Activated naive CD8-positive, alpha-beta T cell treated with anti-CD3 and anti-CD28 coated beads, Interleukin-2, amount 10 ng/mL, durations not matched to agents 7 days and 5 days (primary cell): ENCODE results near the gene OSTM1. TPM values are rescaled to one million over a fixed set of nuclear protein-coding genes. Genes with fewer than 3 reads are reported as not detected.

Experiments used
- ATAC-seq: fragments of 150-1000 bp; cut with Tn5 transposase; one replicate; pipeline ENCODE4 v1.10.0; 2021; ENCODE audit warnings: low read depth, moderate library complexity
- POLR2A ChIA-PET: fragments of 350-600 bp; sonication (Branson Sonifier 250); formaldehyde crosslinking; loops from one replicate; lab custom pipeline; 2021; ENCODE audit warnings: antibody characterized with exemption; lab: Charles Lee
- DNase-seq: peaks from one replicate; pipeline ENCODE4 v3.0.0; 2021
- H3K27ac Mint-ChIP-seq: one replicate; pipeline ENCODE4 v1.8.0; 2022; ENCODE audit warnings: mild to moderate bottlenecking, mixed read lengths
- H3K27me3 Mint-ChIP-seq: one replicate; pipeline ENCODE4 v1.8.0; 2022; ENCODE audit warnings: mild to moderate bottlenecking, moderate library complexity, mixed read lengths
- H3K36me3 Mint-ChIP-seq: one replicate; pipeline ENCODE4 v1.8.0; 2021; ENCODE audit warnings: mild to moderate bottlenecking, mixed read lengths
- H3K4me1 Mint-ChIP-seq: one replicate; pipeline ENCODE4 v1.8.0; 2021; ENCODE audit warnings: mixed read lengths
- H3K4me3 Mint-ChIP-seq: one replicate; pipeline ENCODE4 v1.8.0; 2022; ENCODE audit warnings: mild to moderate bottlenecking, moderate library complexity, mixed read lengths
- H3K9me3 Mint-ChIP-seq: one replicate; pipeline ENCODE4 v1.8.0; 2021; ENCODE audit warnings: mixed read lengths
- total RNA-seq, 2 experiments: library from RNA; stranded (reverse); gene quantifications; one replicate each; pipeline ENCODE4 v1.2.3, GENCODE V29; 2021

The OSTM1 gene
- total RNA-seq, 2 experiments from 2014 or later: 34.3 to 35.1 TPM

DNA sequence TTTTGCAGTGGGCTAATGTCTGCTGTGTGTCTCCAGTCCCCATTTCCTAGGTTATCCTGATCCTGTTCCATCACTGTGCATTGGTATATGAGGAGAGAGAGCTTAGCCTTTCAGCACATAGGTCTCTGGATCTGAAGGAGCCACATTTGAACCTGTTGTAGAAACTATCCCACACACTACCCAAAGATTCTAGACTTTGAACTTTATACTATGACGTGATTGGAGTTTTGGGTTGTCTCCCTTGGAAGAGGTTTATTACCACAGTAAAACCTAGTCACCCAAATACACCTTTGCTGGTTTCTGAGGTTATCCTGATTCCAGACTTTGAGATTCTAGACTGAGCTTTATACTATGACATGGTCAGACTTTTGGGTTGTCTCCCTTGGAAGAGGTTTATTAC is 8.0 kb upstream of the OSTM1 start:
- Mint-ChIP-seq H3K27ac (no peak overlapping the region), H3K4me1 (peaks cover 3% of the 10 kb centered on the region), H3K9me3 (no peaks in the 10 kb centered on the region), H3K27me3 (peaks cover 41% of the 10 kb centered on the region), H3K36me3 (no peaks in the 10 kb centered on the region), H3K4me3 (no peak overlapping the region)
- POLR2A ChIA-PET: no interaction called here
- DNase-seq (no peak), ATAC-seq (no peak)

DNA sequence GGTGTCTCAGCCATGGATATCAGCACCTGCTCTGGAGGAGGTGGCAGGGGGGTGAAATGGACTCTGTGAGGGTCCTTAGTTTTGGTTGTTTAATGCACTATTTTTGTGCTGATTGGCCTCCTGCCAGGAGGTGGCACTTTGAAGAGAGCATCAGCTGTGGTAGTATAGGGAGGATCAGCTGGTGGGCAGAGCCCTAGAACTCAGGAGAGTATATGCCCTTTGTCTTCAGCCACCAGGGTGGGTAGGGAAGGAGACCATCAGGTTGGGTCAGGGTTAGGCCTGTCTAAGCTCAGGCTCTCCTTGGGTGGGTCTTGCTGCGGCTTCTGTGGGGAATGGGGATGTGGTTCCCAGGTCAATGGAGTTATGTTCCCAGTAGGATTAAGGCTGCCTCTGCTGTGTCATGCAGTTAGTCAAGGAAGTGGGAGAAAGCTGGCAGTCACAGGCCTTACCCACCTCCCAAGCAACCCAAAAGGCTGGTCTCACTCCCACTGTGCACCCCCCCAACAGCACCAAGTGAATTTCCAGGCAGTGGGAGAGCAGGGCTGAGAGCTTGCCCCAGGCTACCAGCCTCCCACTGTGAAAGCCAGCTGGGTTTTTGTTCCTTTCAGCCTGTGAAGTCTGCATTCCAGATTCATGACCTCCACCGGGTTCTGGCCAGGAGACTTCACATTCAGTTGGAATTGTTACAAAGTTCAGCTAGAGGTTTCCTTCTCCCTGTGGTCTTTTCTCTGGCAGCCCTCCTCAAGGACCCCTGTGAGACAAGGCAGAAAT is 5.7 kb upstream of the OSTM1 start:
- ATAC-seq (no peak), DNase-seq (no peak)
- POLR2A ChIA-PET: no interaction called here
- H3K4me3 Mint-ChIP-seq: no peak overlapping the region
- H3K4me1 Mint-ChIP-seq: peaks cover 5% of the 10 kb centered on the region
- H3K27ac Mint-ChIP-seq: no peak overlapping the region
- peaks cover 31% of the 10 kb centered on the region for H3K27me3 Mint-ChIP-seq
- H3K9me3 Mint-ChIP-seq: no peaks in the 10 kb centered on the region
- no peaks in the 10 kb centered on the region for H3K36me3 Mint-ChIP-seq

DNA sequence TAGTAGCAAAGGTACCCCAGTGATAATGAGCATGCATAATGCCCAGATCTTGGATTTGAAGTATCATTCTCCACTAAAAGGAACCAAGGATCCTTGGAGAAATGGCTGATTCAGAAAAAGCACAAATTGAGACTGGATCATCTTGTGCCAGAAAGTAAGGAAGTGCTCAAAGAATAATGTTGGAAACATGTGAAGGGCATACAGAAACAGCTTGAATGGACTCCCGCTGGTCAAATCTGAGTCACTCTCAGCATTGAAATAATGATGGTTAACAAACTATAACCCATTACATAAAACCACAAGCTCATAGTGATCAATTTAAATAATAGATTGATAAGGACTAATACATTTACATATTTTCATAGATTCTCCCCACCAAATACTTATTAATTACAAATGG is 3.6 kb upstream of the OSTM1 start:
- H3K27me3 Mint-ChIP-seq: peaks cover 31% of the 10 kb centered on the region
- POLR2A ChIA-PET: no interaction called here

GRCh38 chr6:108074057-108074358 is 533 bp downstream of the OSTM1 start:
- peak overlapping the region; percentile 76 for H3K27ac Mint-ChIP-seq

More for the DNA sequence above, 3.6 kb upstream of the OSTM1 start:
- Mint-ChIP-seq H3K9me3 (no peaks in the 10 kb centered on the region), H3K27ac (no peak overlapping the region), H3K4me1 (peaks cover 12% of the 10 kb centered on the region), H3K4me3 (no peak overlapping the region), H3K36me3 (peaks cover 2% of the 10 kb centered on the region)
- no peak for DNase-seq
- ATAC-seq: no peak

DNA sequence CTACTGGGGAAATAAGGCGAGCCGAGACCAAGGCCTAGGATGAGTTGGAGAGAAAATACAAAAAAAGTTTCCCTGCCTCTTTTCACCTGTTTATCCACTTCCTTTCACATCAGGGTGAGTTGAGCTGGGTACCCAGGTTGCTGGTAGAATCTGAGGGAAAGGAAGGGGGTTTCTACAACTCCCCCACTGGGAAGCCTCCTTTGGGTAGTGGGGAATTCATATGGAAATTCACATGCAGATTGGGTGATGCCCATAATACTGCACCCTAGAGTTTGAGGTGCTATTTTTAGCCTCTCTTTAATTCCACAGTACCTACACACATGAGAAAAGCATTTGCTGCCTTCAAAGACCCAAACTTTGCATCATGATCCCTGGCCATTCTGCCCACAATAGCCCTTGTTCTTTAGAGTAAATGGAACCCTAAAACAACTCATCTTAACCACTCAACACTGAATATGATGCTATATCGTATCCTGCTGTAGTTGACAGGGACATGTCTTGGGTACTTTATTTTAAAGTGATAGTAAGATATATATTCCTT is 2.7 kb downstream of the OSTM1 start:
- DNase-seq (no peak), ATAC-seq (no peak)
- no peak overlapping the region for H3K27ac Mint-ChIP-seq
- no peak overlapping the region for H3K4me3 Mint-ChIP-seq
- H3K36me3 Mint-ChIP-seq: peaks cover 11% of the 10 kb centered on the region
- H3K9me3 Mint-ChIP-seq: no peaks in the 10 kb centered on the region
- H3K27me3 Mint-ChIP-seq: peaks cover 3% of the 10 kb centered on the region
- POLR2A ChIA-PET: no interaction called here
- peaks cover 20% of the 10 kb centered on the region for H3K4me1 Mint-ChIP-seq

More at GRCh38 chr6:108074057-108074358, 533 bp downstream of the OSTM1 start:
- no peak for DNase-seq
- no peak for ATAC-seq
- Mint-ChIP-seq H3K9me3 (no peaks in the 10 kb centered on the region), H3K27me3 (peaks cover 10% of the 10 kb centered on the region), H3K4me1 (peaks cover 20% of the 10 kb centered on the region), H3K4me3 (peak overlapping the region; percentile 86), H3K36me3 (peaks cover 11% of the 10 kb centered on the region)
- POLR2A ChIA-PET: interaction anchor here (0.7 to 0.9 kb wide), 2 partner anchors 117 to 125 kb away, joined by 3 read pairs; no protein-coding TSS in a partner anchor

GRCh38 chr6:108068618-108069017 is 5.9 kb downstream of the OSTM1 start:
- Mint-ChIP-seq H3K4me1 (peaks cover 13% of the 10 kb centered on the region), H3K9me3 (no peaks in the 10 kb centered on the region), H3K36me3 (peaks cover 12% of the 10 kb centered on the region), H3K4me3 (no peak overlapping the region), H3K27ac (no peak overlapping the region), H3K27me3 (no peaks in the 10 kb centered on the region)
- ATAC-seq (peak; percentile 99), DNase-seq (no peak)
- POLR2A ChIA-PET: no interaction called here

GRCh38 chr6:108068182-108068581 is 6.4 kb downstream of the OSTM1 start:
- Mint-ChIP-seq H3K27ac (no peak overlapping the region), H3K9me3 (no peaks in the 10 kb centered on the region), H3K4me1 (peaks cover 9% of the 10 kb centered on the region), H3K4me3 (no peak overlapping the region), H3K27me3 (no peaks in the 10 kb centered on the region), H3K36me3 (peaks cover 10% of the 10 kb centered on the region)
- ATAC-seq: no peak
- no peak for DNase-seq
- POLR2A ChIA-PET: no interaction called here

DNA sequence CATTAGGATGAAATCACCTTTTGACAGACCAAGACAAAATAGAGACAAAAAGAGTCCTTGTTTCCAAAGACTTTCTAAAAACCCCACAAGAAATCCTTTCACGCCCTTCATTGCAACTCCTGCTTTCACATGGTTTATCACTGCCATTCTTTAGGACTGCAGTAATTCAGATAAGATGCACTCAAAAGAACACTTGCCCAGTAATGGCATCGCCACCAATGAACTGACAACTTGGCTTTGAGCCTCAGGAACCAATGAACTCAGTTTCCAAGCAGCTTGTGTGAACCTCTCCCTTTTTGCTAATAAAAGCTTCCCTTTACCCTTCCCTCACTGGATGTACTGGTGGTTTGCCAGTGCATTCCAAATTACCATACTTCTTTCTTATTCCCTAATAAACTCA is 21.8 kb downstream of the OSTM1 start:
- DNase-seq (no peak), ATAC-seq (no peak)
- Mint-ChIP-seq H3K4me3 (no peak overlapping the region), H3K9me3 (no peaks in the 10 kb centered on the region), H3K4me1 (no peaks in the 10 kb centered on the region), H3K27me3 (no peaks in the 10 kb centered on the region), H3K27ac (no peak overlapping the region), H3K36me3 (peaks cover 1% of the 10 kb centered on the region)
- POLR2A ChIA-PET: no interaction called here

DNA sequence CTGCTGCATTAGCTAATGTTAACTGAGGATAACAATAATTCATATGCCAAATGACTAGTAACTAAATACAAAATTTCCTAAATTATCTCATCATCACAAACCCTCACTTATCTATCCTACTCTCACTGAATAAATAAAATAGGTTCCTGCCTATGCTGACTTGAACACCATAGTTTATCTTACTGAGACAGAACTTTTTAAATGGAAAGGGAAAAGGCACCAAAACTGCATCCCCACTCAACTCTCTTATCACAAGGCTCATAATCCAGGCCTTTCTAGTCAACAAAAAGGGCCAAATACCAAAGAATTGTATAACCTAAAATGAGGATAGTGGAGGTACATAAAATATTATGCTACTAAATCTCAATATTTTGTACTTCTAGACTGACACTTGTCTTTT is 23.1 kb downstream of the OSTM1 start:
- Mint-ChIP-seq H3K9me3 (no peaks in the 10 kb centered on the region), H3K4me1 (no peaks in the 10 kb centered on the region), H3K36me3 (peaks cover 4% of the 10 kb centered on the region), H3K27me3 (no peaks in the 10 kb centered on the region), H3K4me3 (no peak overlapping the region), H3K27ac (no peak overlapping the region)
- POLR2A ChIA-PET: no interaction called here
- no peak for ATAC-seq
- DNase-seq: no peak

- Mint-ChIP-seq H3K36me3 (peaks cover 14% of the 10 kb centered on the region), H3K27ac (no peak overlapping the region), H3K27me3 (no peaks in the 10 kb centered on the region), H3K4me3 (no peak overlapping the region), H3K9me3 (no peaks in the 10 kb centered on the region), H3K4me1 (no peaks in the 10 kb centered on the region)
- ATAC-seq (no peak), DNase-seq (no peak)
- POLR2A ChIA-PET: no interaction called here
Observed at GRCh38 chr6:108039681-108040080, 34.9 kb downstream of the OSTM1 start.

DNA sequence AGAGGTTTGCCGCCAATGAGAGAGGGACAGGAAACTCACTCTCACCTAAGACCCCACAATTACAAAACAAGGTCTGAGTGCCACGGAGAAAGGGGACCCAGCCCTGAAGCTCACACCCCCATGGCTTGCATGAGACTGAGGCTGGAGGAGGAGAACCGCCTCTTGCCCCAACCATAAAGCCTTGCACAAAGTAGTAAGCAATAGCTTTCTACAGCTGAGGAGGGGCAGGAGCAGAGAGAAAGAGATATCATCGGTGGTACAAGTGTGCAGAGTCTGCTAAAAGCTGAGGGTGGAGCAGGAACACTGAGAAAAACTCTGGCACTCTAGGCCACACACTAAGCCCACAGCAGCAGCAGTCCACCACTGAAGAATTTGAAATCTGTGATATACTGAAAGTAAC is 37.7 kb downstream of the OSTM1 start:
- H3K9me3 Mint-ChIP-seq: no peaks in the 10 kb centered on the region
- peaks cover 14% of the 10 kb centered on the region for H3K36me3 Mint-ChIP-seq
- no peaks in the 10 kb centered on the region for H3K4me1 Mint-ChIP-seq
- POLR2A ChIA-PET: no interaction called here
- DNase-seq: no peak
- no peak overlapping the region for H3K27ac Mint-ChIP-seq
- H3K27me3 Mint-ChIP-seq: no peaks in the 10 kb centered on the region
- no peak for ATAC-seq
- no peak overlapping the region for H3K4me3 Mint-ChIP-seq

DNA sequence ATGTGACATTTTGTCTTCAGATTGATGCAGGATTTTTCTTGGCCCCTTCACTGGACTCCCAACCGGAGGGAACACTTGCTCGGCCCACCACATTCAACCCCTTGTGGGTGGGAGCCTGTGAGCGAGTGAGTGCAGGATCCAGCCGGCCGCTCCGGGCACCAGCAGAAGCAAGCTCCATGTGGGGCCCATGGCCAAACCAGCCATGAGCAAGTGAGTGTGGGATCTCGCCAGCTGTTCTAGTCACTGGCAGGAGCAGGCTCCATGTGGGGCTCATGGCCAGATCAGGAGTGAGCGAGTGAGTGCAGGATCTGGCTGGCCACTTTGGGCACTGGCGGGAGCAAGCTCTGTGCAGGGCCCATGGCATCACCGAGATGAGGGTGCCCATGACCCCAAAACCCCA is 42.6 kb downstream of the OSTM1 start:
- peaks cover 2% of the 10 kb centered on the region for H3K4me1 Mint-ChIP-seq
- peaks cover 5% of the 10 kb centered on the region for H3K36me3 Mint-ChIP-seq
- POLR2A ChIA-PET: no interaction called here
- H3K27ac Mint-ChIP-seq: no peak overlapping the region
- no peak overlapping the region for H3K4me3 Mint-ChIP-seq
- H3K27me3 Mint-ChIP-seq: no peaks in the 10 kb centered on the region
- ATAC-seq (no peak), DNase-seq (no peak)
- no peaks in the 10 kb centered on the region for H3K9me3 Mint-ChIP-seq

- no peak overlapping the region for H3K4me3 Mint-ChIP-seq
- H3K36me3 Mint-ChIP-seq: peaks cover under 1% of the 10 kb centered on the region
- ATAC-seq: no peak
- DNase-seq: no peak
- no peaks in the 10 kb centered on the region for H3K9me3 Mint-ChIP-seq
- no peaks in the 10 kb centered on the region for H3K27me3 Mint-ChIP-seq
- POLR2A ChIA-PET: no interaction called here
- H3K27ac Mint-ChIP-seq: no peak overlapping the region
- H3K4me1 Mint-ChIP-seq: peaks cover 2% of the 10 kb centered on the region
Observed at GRCh38 chr6:108030211-108030610, 44.3 kb downstream of the OSTM1 start.

DNA sequence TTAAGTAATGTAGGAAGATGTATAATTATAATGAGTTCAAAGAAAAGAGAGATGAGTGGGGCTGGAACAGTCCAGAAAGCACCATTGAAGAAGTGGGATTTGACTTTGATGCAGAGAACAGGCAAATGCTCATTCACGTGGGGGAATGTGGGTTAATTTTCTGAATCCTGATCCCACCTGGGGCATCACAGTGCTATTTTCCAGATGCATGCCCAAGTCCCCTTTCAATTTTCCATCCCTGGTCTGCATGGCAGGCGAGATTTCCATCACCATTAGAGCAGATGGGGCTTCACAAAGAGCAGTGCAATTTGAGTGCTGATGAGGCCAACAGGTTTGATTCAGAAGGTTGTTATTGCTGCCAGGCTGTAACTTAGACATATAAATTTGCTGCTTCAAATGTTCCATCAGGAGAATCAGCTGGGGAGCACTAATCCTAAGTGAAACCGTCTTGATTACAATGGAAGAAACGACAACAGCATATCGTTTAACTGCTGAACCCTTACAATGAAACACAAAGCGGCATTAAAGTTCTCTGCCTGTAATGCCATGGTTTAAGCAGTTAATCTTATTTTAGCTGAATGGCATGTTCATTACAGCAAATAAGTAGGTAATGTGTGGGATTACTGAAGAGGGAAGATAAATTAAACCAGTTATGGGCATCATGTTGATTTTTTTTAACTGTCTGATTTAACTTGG is 45.2 kb downstream of the OSTM1 start:
- Mint-ChIP-seq H3K27ac (no peak overlapping the region), H3K4me1 (peaks cover 2% of the 10 kb centered on the region), H3K36me3 (no peaks in the 10 kb centered on the region), H3K4me3 (no peak overlapping the region), H3K9me3 (no peaks in the 10 kb centered on the region), H3K27me3 (no peaks in the 10 kb centered on the region)
- DNase-seq (no peak), ATAC-seq (no peak)
- POLR2A ChIA-PET: no interaction called here
